Measurements from ENCODE around the gene KRT6C.
"Not testable (repeated sequence)": the region's sequence is repeated elsewhere in the genome, so short reads cannot be mapped to it uniquely, and the experiment has no call there.

Gene KRT6C

DNA sequence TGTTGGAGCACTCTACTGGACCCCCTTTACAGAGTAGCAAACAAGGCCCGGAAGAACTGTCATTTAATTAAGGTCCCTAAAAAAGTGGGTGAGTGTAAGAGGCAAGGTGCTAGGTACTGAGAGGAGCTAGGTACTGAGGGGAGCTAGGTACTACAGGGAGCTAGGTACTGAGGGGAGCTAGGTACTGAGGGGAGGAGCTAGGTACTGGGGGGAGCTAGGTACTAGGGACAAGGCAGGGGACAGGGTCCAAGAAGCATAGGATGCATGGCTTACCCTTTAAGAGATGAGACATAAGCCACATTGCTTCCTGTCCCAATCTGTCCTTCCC, 41.7 kb upstream of the KRT6C start:
- Histone ChIP-seq H3K27me3 (ENCODE audit: control insufficient read depth, insufficient read depth, low read length) (peaks cover 3% of the 10 kb centered on the region), H3K36me3 (ENCODE audit: control insufficient read depth, insufficient read depth, low read length) (no peaks in the 10 kb centered on the region), H3K9me3 (ENCODE audit: control insufficient read depth, low read length) (no peaks in the 10 kb centered on the region), H3K4me3 (ENCODE audit: low read length) (no peak overlapping the region), H3K4me1 (ENCODE audit: control insufficient read depth, insufficient read depth, low read length) (no peaks in the 10 kb centered on the region), H3K9ac (ENCODE audit: low read length) (no peak overlapping the region)

GRCh38 chr12:52514471-52515318, 41.1 kb upstream of the KRT6C start:
- Histone ChIP-seq H3K4me3 (ENCODE audit: low read length) (no peak overlapping the region), H3K9ac (ENCODE audit: low read length) (no peak overlapping the region)

DNA sequence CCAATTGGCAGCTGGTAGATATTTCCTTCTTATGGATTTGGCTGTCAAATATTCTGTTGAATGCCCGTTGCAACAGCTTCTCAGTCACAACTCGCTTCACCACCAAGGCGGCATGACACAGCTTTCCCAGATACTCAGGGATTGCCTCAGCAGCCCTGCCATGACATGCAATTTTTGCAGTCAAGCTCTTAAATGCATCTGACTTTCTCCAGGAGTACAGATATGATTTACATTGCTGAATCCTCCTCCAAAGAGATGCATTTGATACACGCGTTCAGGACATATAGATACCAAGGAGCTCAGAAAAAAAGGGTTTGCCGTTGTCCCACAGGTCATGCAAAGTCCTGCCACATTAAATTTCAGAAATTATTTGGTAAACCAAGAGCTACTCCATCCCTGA, 40.1 kb upstream of the KRT6C start:
- Histone ChIP-seq H3K9me3 (ENCODE audit: control insufficient read depth, low read length) (no peaks in the 10 kb centered on the region), H3K27me3 (ENCODE audit: control insufficient read depth, insufficient read depth, low read length) (peaks cover 3% of the 10 kb centered on the region), H3K4me3 (ENCODE audit: low read length) (no peak overlapping the region), H3K36me3 (ENCODE audit: control insufficient read depth, insufficient read depth, low read length) (no peaks in the 10 kb centered on the region), H3K9ac (ENCODE audit: low read length) (no peak overlapping the region), H3K4me1 (ENCODE audit: control insufficient read depth, insufficient read depth, low read length) (no peaks in the 10 kb centered on the region)

More at GRCh38 chr12:52514471-52515318, 41.1 kb upstream of the KRT6C start:
- Histone ChIP-seq H3K9me3 (ENCODE audit: control insufficient read depth, low read length) (no peaks in the 10 kb centered on the region), H3K36me3 (ENCODE audit: control insufficient read depth, insufficient read depth, low read length) (no peaks in the 10 kb centered on the region), H3K4me1 (ENCODE audit: control insufficient read depth, insufficient read depth, low read length) (no peaks in the 10 kb centered on the region), H3K27me3 (ENCODE audit: control insufficient read depth, insufficient read depth, low read length) (peaks cover 3% of the 10 kb centered on the region)

- H3K4me1 ChIP-seq (ENCODE audit: control insufficient read depth, insufficient read depth, low read length), result no peaks in the 10 kb centered on the region
- H3K27me3 ChIP-seq (ENCODE audit: control insufficient read depth, insufficient read depth, low read length), result no peaks in the 10 kb centered on the region
- no peaks in the 10 kb centered on the region for H3K9me3 ChIP-seq (ENCODE audit: control insufficient read depth, low read length)
- no peak overlapping the region for H3K9ac ChIP-seq (ENCODE audit: low read length)
- H3K4me3 ChIP-seq (ENCODE audit: low read length), result no peak overlapping the region
- H3K36me3 ChIP-seq (ENCODE audit: control insufficient read depth, insufficient read depth, low read length), result no peaks in the 10 kb centered on the region
Observed at GRCh38 chr12:52508211-52508610, 34.6 kb upstream of the KRT6C start.

GRCh38 chr12:52506858-52507715, 33.5 kb upstream of the KRT6C start:
- Histone ChIP-seq H3K36me3 (ENCODE audit: control insufficient read depth, insufficient read depth, low read length) (no peaks in the 10 kb centered on the region), H3K9ac (ENCODE audit: low read length) (no peak overlapping the region), H3K9me3 (ENCODE audit: control insufficient read depth, low read length) (no peaks in the 10 kb centered on the region), H3K4me1 (ENCODE audit: control insufficient read depth, insufficient read depth, low read length) (no peaks in the 10 kb centered on the region), H3K4me3 (ENCODE audit: low read length) (no peak overlapping the region), H3K27me3 (ENCODE audit: control insufficient read depth, insufficient read depth, low read length) (no peaks in the 10 kb centered on the region)

GRCh38 chr12:52502877-52503276, 29.3 kb upstream of the KRT6C start:
- no peaks in the 10 kb centered on the region for H3K27me3 ChIP-seq (ENCODE audit: control insufficient read depth, insufficient read depth, low read length)
- H3K9me3 ChIP-seq (ENCODE audit: control insufficient read depth, low read length), result no peaks in the 10 kb centered on the region
- no peaks in the 10 kb centered on the region for H3K36me3 ChIP-seq (ENCODE audit: control insufficient read depth, insufficient read depth, low read length)
- H3K9ac ChIP-seq (ENCODE audit: low read length), result no peak overlapping the region
- H3K4me1 ChIP-seq (ENCODE audit: control insufficient read depth, insufficient read depth, low read length), result no peaks in the 10 kb centered on the region
- H3K4me3 ChIP-seq (ENCODE audit: low read length), result no peak overlapping the region

GRCh38 chr12:52501490-52501889, 27.9 kb upstream of the KRT6C start:
- H3K9me3 ChIP-seq (ENCODE audit: control insufficient read depth, low read length), result no peaks in the 10 kb centered on the region
- H3K4me3 ChIP-seq (ENCODE audit: low read length), result no peak overlapping the region
- no peak overlapping the region for H3K9ac ChIP-seq (ENCODE audit: low read length)
- H3K27me3 ChIP-seq (ENCODE audit: control insufficient read depth, insufficient read depth, low read length), result no peaks in the 10 kb centered on the region
- H3K4me1 ChIP-seq (ENCODE audit: control insufficient read depth, insufficient read depth, low read length), result no peaks in the 10 kb centered on the region
- no peaks in the 10 kb centered on the region for H3K36me3 ChIP-seq (ENCODE audit: control insufficient read depth, insufficient read depth, low read length)

DNA sequence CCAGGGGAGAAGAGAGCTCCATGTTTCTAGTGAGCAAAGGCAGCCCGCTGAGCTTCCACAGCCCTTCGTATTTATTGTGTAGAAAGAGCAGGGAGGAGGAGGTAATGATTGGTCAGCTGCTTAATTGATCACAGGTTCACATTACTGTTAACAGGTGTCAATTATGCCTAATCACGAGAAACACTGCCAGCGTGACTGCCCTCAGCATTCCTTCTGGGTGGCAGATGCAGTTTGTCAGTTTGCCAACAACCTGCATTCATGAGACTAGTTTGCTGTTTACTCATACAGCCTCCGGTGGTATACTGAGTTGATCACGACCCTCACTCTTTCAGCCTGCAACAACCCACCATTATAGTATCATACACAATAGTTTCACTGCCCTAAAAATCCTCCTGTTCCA, 27.0 kb upstream of the KRT6C start:
- H3K4me3 ChIP-seq (ENCODE audit: low read length); H3K9ac ChIP-seq (ENCODE audit: low read length); H3K27me3 ChIP-seq (ENCODE audit: control insufficient read depth, insufficient read depth, low read length); H3K36me3 ChIP-seq (ENCODE audit: control insufficient read depth, insufficient read depth, low read length); H3K4me1 ChIP-seq (ENCODE audit: control insufficient read depth, insufficient read depth, low read length); H3K9me3 ChIP-seq (ENCODE audit: control insufficient read depth, low read length): not testable (repeated sequence)

DNA sequence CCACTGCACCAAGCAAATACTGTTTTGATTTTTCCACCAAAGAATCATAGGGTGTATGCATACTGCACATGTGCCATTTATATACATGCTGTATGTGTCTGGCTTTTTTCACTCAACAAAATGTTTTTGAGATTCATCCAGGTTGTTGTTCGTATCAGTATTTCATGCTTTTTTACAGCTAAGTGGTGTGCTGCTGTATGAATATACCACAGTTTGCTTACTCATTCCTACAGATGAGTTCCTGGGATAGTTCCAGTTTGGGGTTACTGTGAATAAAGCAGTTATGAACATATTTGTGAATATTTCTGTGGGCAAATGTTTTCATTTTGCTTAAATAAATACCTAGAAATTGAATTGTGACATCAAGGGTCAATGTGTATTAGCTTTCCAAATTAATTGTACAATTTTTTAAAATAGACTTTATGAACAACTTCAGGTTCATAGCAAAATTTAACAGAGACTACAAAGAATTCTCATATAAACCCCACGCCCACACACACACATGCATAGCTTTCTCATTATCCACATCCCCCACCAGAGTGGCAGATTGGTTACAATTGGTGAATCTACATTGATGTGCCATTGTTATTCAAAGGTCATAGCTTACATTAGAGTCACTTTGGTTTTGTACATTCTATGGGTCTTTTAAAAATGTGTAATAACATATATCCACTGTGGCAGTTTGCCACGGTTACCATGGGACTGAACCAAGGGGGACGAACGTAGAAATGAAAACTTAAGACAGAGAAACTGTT, 26.4 kb upstream of the KRT6C start:
- H3K9ac ChIP-seq (ENCODE audit: low read length), result no peak overlapping the region
- H3K4me3 ChIP-seq (ENCODE audit: low read length), result no peak overlapping the region
- H3K27me3 ChIP-seq (ENCODE audit: control insufficient read depth, insufficient read depth, low read length), result no peaks in the 10 kb centered on the region
- no peaks in the 10 kb centered on the region for H3K4me1 ChIP-seq (ENCODE audit: control insufficient read depth, insufficient read depth, low read length)
- H3K36me3 ChIP-seq (ENCODE audit: control insufficient read depth, insufficient read depth, low read length), result no peaks in the 10 kb centered on the region
- H3K9me3 ChIP-seq (ENCODE audit: control insufficient read depth, low read length), result no peaks in the 10 kb centered on the region

DNA sequence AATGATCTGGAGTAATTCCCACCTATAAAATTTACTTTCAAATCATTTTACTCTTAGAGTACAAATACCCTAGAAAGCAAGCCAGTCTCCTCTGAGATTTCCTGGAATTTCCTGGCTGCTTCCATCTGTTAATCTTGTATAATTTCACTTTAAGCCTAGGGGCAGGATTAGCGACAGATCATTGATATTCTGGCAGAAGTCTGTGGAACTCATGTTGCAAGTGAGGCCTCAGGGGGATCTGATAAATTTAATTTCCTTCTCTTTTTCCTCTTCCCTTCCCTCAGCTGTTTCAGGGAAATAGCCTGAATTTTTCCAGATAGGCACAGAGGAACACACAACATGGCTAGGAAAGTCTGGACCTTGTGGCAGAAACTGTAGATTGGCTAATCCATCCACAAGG, 25.3 kb upstream of the KRT6C start:
- Histone ChIP-seq H3K36me3 (ENCODE audit: control insufficient read depth, insufficient read depth, low read length) (no peaks in the 10 kb centered on the region), H3K9ac (ENCODE audit: low read length) (no peak overlapping the region), H3K4me1 (ENCODE audit: control insufficient read depth, insufficient read depth, low read length) (no peaks in the 10 kb centered on the region), H3K27me3 (ENCODE audit: control insufficient read depth, insufficient read depth, low read length) (no peaks in the 10 kb centered on the region), H3K4me3 (ENCODE audit: low read length) (no peak overlapping the region), H3K9me3 (ENCODE audit: control insufficient read depth, low read length) (no peaks in the 10 kb centered on the region)

- Histone ChIP-seq H3K9me3 (ENCODE audit: control insufficient read depth, low read length) (no peaks in the 10 kb centered on the region), H3K4me3 (ENCODE audit: low read length) (no peak overlapping the region), H3K9ac (ENCODE audit: low read length) (no peak overlapping the region), H3K27me3 (ENCODE audit: control insufficient read depth, insufficient read depth, low read length) (no peaks in the 10 kb centered on the region), H3K4me1 (ENCODE audit: control insufficient read depth, insufficient read depth, low read length) (no peaks in the 10 kb centered on the region), H3K36me3 (ENCODE audit: control insufficient read depth, insufficient read depth, low read length) (no peaks in the 10 kb centered on the region)
Observed at GRCh38 chr12:52497975-52498374, 24.4 kb upstream of the KRT6C start.

- Histone ChIP-seq H3K4me3 (ENCODE audit: low read length) (no peak overlapping the region), H3K4me1 (ENCODE audit: control insufficient read depth, insufficient read depth, low read length) (no peaks in the 10 kb centered on the region), H3K36me3 (ENCODE audit: control insufficient read depth, insufficient read depth, low read length) (no peaks in the 10 kb centered on the region), H3K27me3 (ENCODE audit: control insufficient read depth, insufficient read depth, low read length) (no peaks in the 10 kb centered on the region), H3K9me3 (ENCODE audit: control insufficient read depth, low read length) (no peaks in the 10 kb centered on the region), H3K9ac (ENCODE audit: low read length) (no peak overlapping the region)
Observed at GRCh38 chr12:52496590-52497071, 23.0 kb upstream of the KRT6C start.

Data from mucosa of stomach (tissue), 1 donor.